T-cell (primary cell): ENCODE data around the gene SYVN1. TPM values are rescaled to one million over a fixed set of nuclear protein-coding genes. Genes with fewer than 3 reads are reported as not detected.

Experiments used
- ATAC-seq, 4 experiments: fragments of 200-7000 bp in 3 of 4; fragments of 150-1000 bp in 1 of 4; cut with Tn5 transposase; replicated peaks in 1 of 4; 1 replicate in 3 of 4; 2 replicates in 1 of 4; pipeline ENCODE4 v1.10.0; 2021; ENCODE audit warnings: moderate library complexity in 3 of 4, mild to moderate bottlenecking in 2 of 4, moderate number of reproducible peaks in 1 of 4
- CTCF ChIA-PET, 2 donors: fragments of 300-600 bp; sonication (Branson Sonifier 250); formaldehyde crosslinking; loops; one replicate each; lab custom pipeline; 2022; ENCODE audit warnings: antibody characterized with exemption in 2 of 2; lab: Charles Lee
- POLR2A ChIA-PET, 2 donors: fragments of 300-600 bp; sonication (Branson Sonifier 250); formaldehyde crosslinking; loops; one replicate each; lab custom pipeline; 2022; ENCODE audit warnings: antibody characterized with exemption in 2 of 2; lab: Charles Lee
- DNase-seq, 35 experiments: peaks; one replicate each; pipeline versions ENCODE4 v3.0.0 to v3.0.0-alpha.2; 2013 to 2023
- H3K27ac ChIP-seq: one replicate; pipeline ENCODE4 v1.5.1; 2013; ENCODE audit warnings: low read length
- H3K27me3 ChIP-seq, 2 experiments: replicated peaks in 1 of 2; 1 replicate in 1 of 2; 2 replicates in 1 of 2; pipeline versions ENCODE4 v1.6.1 to v1.7.0; 2013; ENCODE audit warnings: low read length in 1 of 2, mixed read lengths in 1 of 2; ENCODE audit not compliant: control insufficient read depth in 2 of 2, insufficient read depth in 2 of 2; ENCODE audit errors: extremely low read depth in 1 of 2
- H3K36me3 ChIP-seq, 2 donors: 1 replicate in 1 of 2; 2 replicates in 1 of 2; pipeline versions ENCODE4 v1.6.1 to v1.7.0; 2013; ENCODE audit warnings: low read length in 1 of 2; ENCODE audit not compliant: control insufficient read depth in 2 of 2, insufficient read depth in 1 of 2; ENCODE audit errors: extremely low read depth in 1 of 2
- H3K4me1 ChIP-seq, 2 experiments: 1 replicate in 1 of 2; 2 replicates in 1 of 2; pipeline versions ENCODE4 v1.6.1 to v1.7.0; 2013; ENCODE audit warnings: low read length in 2 of 2, mixed read lengths in 1 of 2; ENCODE audit not compliant: insufficient read depth in 2 of 2, control insufficient read depth in 1 of 2; ENCODE audit errors: extremely low read depth in 1 of 2
- H3K4me3 ChIP-seq, 2 donors: 1 replicate in 1 of 2; 2 replicates in 1 of 2; pipeline versions ENCODE4 v1.5.1 to v1.7.0; 2013; ENCODE audit warnings: mild to moderate bottlenecking in 2 of 2, low read length in 1 of 2, moderate library complexity in 1 of 2; ENCODE audit not compliant: control insufficient read depth in 1 of 2; ENCODE audit errors: extremely low read depth in 1 of 2
- H3K9me3 ChIP-seq: 2 replicates; pipeline ENCODE4 v1.7.0; 2013
- H3K27ac Mint-ChIP-seq, 2 donors: one replicate each; pipeline ENCODE4 v1.8.0; 2020 to 2021; ENCODE audit warnings: mild to moderate bottlenecking in 2 of 2, mixed read lengths in 2 of 2
- H3K27me3 Mint-ChIP-seq, 2 donors: one replicate each; pipeline ENCODE4 v1.8.0; 2021 to 2022; ENCODE audit warnings: mixed read lengths in 2 of 2
- H3K36me3 Mint-ChIP-seq: one replicate; pipeline ENCODE4 v1.8.0; 2021; ENCODE audit warnings: mixed read lengths
- H3K4me1 Mint-ChIP-seq, 3 donors: one replicate each; pipeline ENCODE4 v1.8.0; 2020 to 2022; ENCODE audit warnings: mixed read lengths in 3 of 3, mild to moderate bottlenecking in 1 of 3
- H3K4me3 Mint-ChIP-seq, 3 donors: one replicate each; pipeline ENCODE4 v1.8.0; 2020 to 2022; ENCODE audit warnings: mild to moderate bottlenecking in 3 of 3, mixed read lengths in 3 of 3, moderate library complexity in 3 of 3
- H3K9me3 Mint-ChIP-seq, 3 donors: one replicate each; pipeline ENCODE4 v1.8.0; 2020 to 2022; ENCODE audit warnings: mixed read lengths in 3 of 3
- WGBS: methylation state at CpG from one replicate; pipeline ENCODE4 v1.1.5; 2013; ENCODE audit warnings: missing lambda C conversion rate; ENCODE audit not compliant: insufficient coverage; 5-methylcytosine and 5-hydroxymethylcytosine counted together
- total RNA-seq, 35 experiments: library from RNA in 6 of 35; stranded (reverse) in 6 of 35; fragments of 120-200 nt in 1 of 35; gene quantifications; one replicate each; pipeline versions ENCODE4 v1.2.1 to v1.2.4 and lab custom pipeline; 2013 to 2026

Gene SYVN1
- total RNA-seq, 5 donors from 2014 or later (not counting 1 experiment from before 2014, with no cell fraction given) = 63.8 to 77.7 (median 68.8) TPM

GRCh38 chr11:65166893-65167292 lies 32.6 kb upstream of the SYVN1 start:
- Histone ChIP-seq H3K9me3 (no peaks in the 10 kb centered on the region), H3K4me3 (no peak overlapping the region), H3K4me1 (no peaks in the 10 kb centered on the region), H3K27me3 (no peaks in the 10 kb centered on the region), H3K36me3 (no peaks in the 10 kb centered on the region), H3K27ac (no peak overlapping the region)
- H3K4me1 Mint-ChIP-seq = peaks cover 0 to 8% (median 3%) of the 10 kb centered on the region in 3 donors
- no peaks in the 10 kb centered on the region for H3K27me3 Mint-ChIP-seq
- H3K9me3 Mint-ChIP-seq = no peaks in the 10 kb centered on the region
- WGBS = no CpG with 5 or more reads among the region's 3 CpGs
- ChIA-PET POLR2A (interaction anchor here in 1 of 2 donors (0.6 kb wide), 1 partner anchor 80 kb away, joined by 3 read pairs; no protein-coding TSS in a partner anchor), CTCF (interaction anchor here in 1 of 2 donors (0.6 kb wide), 1 partner anchor 138 kb away, joined by 3 read pairs; no protein-coding TSS in a partner anchor)
- ATAC-seq = no peak
- H3K27ac Mint-ChIP-seq = no peak overlapping the region
- H3K4me3 Mint-ChIP-seq = no peak overlapping the region
- no peaks in the 10 kb centered on the region for H3K36me3 Mint-ChIP-seq
- DNase-seq = no peak

GRCh38 chr11:65165410-65166317 lies 31.3 kb upstream of the SYVN1 start:
- Mint-ChIP-seq H3K27me3 (no peaks in the 10 kb centered on the region), H3K36me3 (no peaks in the 10 kb centered on the region), H3K27ac (no peak overlapping the region), H3K4me3 (no peak overlapping the region), H3K4me1 (peaks cover 0 to 8% (median 3%) of the 10 kb centered on the region in 3 donors), H3K9me3 (no peaks in the 10 kb centered on the region)
- Histone ChIP-seq H3K4me1 (no peaks in the 10 kb centered on the region), H3K36me3 (no peaks in the 10 kb centered on the region), H3K9me3 (no peaks in the 10 kb centered on the region), H3K27me3 (no peaks in the 10 kb centered on the region), H3K27ac (no peak overlapping the region), H3K4me3 (no peak overlapping the region)
- CTCF ChIA-PET = interaction anchor here in 1 of 2 donors (0.7 to 0.8 kb wide), 2 partner anchors 38 to 235 kb away, joined by 3 to 4 read pairs; no protein-coding TSS in a partner anchor
- no peak for DNase-seq
- POLR2A ChIA-PET = interaction anchor here (0.5 to 0.7 kb wide), 6 partner anchors 20 to 673 kb away, joined by 3 to 9 read pairs (median 4); no protein-coding TSS in a partner anchor
- WGBS = 96% methylated on average over 20 of the region's 31 CpGs
- no peak for ATAC-seq

- Mint-ChIP-seq H3K36me3 (no peaks in the 10 kb centered on the region), H3K27ac (no peak overlapping the region), H3K4me1 (peaks cover 0 to 2% (median 0%) of the 10 kb centered on the region in 3 donors), H3K4me3 (no peak overlapping the region), H3K9me3 (no peaks in the 10 kb centered on the region), H3K27me3 (peaks cover 4% of the 10 kb centered on the region in 2 donors)
- no peaks in the 10 kb centered on the region for H3K9me3 ChIP-seq
- ChIA-PET POLR2A (interaction anchor here in 1 of 2 donors (0.7 kb wide), 1 partner anchor 350 kb away, joined by 3 read pairs; no protein-coding TSS in a partner anchor), CTCF (interaction anchor here in 1 of 2 donors (0.8 to 1.1 kb wide), 2 partner anchors 12 to 23 kb away, joined by 4 read pairs; no protein-coding TSS in a partner anchor)
- no peaks in the 10 kb centered on the region for H3K4me1 ChIP-seq
- no CpG with 5 or more reads among the region's 2 CpGs for WGBS
- no peaks in the 10 kb centered on the region for H3K36me3 ChIP-seq
- DNase-seq (no peak), ATAC-seq (no peak)
- H3K27ac ChIP-seq = no peak overlapping the region
- H3K4me3 ChIP-seq = no peak overlapping the region
- no peaks in the 10 kb centered on the region for H3K27me3 ChIP-seq
These were observed 29.4 kb upstream of the SYVN1 start for GRCh38 chr11:65163684-65164083.

GRCh38 chr11:65160643-65161042 lies 26.3 kb upstream of the SYVN1 start:
- DNase-seq = no peak
- H3K4me3 ChIP-seq = no peak overlapping the region
- CTCF ChIA-PET = no interaction called here
- ATAC-seq = no peak
- Mint-ChIP-seq H3K27ac (no peak overlapping the region), H3K27me3 (peaks cover 4% of the 10 kb centered on the region in 2 donors), H3K4me3 (no peak overlapping the region), H3K4me1 (no peaks in the 10 kb centered on the region), H3K36me3 (no peaks in the 10 kb centered on the region), H3K9me3 (no peaks in the 10 kb centered on the region)
- H3K4me1 ChIP-seq = no peaks in the 10 kb centered on the region
- H3K27ac ChIP-seq = no peak overlapping the region
- no peaks in the 10 kb centered on the region for H3K36me3 ChIP-seq
- H3K27me3 ChIP-seq = no peaks in the 10 kb centered on the region
- WGBS = no CpG with 5 or more reads among the region's 3 CpGs
- POLR2A ChIA-PET = no interaction called here
- H3K9me3 ChIP-seq = no peaks in the 10 kb centered on the region

- POLR2A ChIA-PET = no interaction called here
- Mint-ChIP-seq H3K27ac (no peak overlapping the region), H3K4me3 (no peak overlapping the region), H3K36me3 (no peaks in the 10 kb centered on the region), H3K4me1 (no peaks in the 10 kb centered on the region), H3K27me3 (peaks cover 4% of the 10 kb centered on the region in 2 donors), H3K9me3 (no peaks in the 10 kb centered on the region)
- no peak for ATAC-seq
- DNase-seq = no peak
- no CpG with 5 or more reads among the region's 5 CpGs for WGBS
- H3K27ac ChIP-seq = no peak overlapping the region
- CTCF ChIA-PET = no interaction called here
- H3K36me3 ChIP-seq = no peaks in the 10 kb centered on the region
- no peaks in the 10 kb centered on the region for H3K27me3 ChIP-seq
- H3K4me3 ChIP-seq = no peak overlapping the region
- H3K4me1 ChIP-seq = no peaks in the 10 kb centered on the region
- no peaks in the 10 kb centered on the region for H3K9me3 ChIP-seq
These were observed 24.7 kb upstream of the SYVN1 start for GRCh38 chr11:65159012-65159411.

GRCh38 chr11:65157336-65157735 lies 23.0 kb upstream of the SYVN1 start:
- ATAC-seq = no peak
- POLR2A ChIA-PET = no interaction called here
- H3K4me3 Mint-ChIP-seq = no peak overlapping the region

More at GRCh38 chr11:65157336-65157735, 23.0 kb upstream of the SYVN1 start:
- no peak for DNase-seq
- Mint-ChIP-seq H3K9me3 (no peaks in the 10 kb centered on the region), H3K27me3 (peaks cover 4 to 8% of the 10 kb centered on the region in 2 donors), H3K4me1 (no peaks in the 10 kb centered on the region), H3K36me3 (no peaks in the 10 kb centered on the region), H3K27ac (no peak overlapping the region)
- Histone ChIP-seq H3K27me3 (no peaks in the 10 kb centered on the region), H3K9me3 (no peaks in the 10 kb centered on the region), H3K36me3 (no peaks in the 10 kb centered on the region), H3K27ac (no peak overlapping the region), H3K4me1 (no peaks in the 10 kb centered on the region), H3K4me3 (no peak overlapping the region)
- WGBS = 52% methylated on average over 3 of the region's 3 CpGs
- CTCF ChIA-PET = interaction anchor here (0.6 kb wide), 2 partner anchors 222 to 424 kb away, joined by 5 to 6 read pairs; no protein-coding TSS in a partner anchor
